Adrenal gland (tissue), 5 donors: ENCODE results near the gene ZNF319.

Source experiments
- CTCF ChIP-seq, 6 experiments: fragments of 450-650 bp in 4 of 6; fragments of 200-600 bp in 2 of 6; sonication (generic) in 1 of 6; IDR thresholded peaks; 1 replicate in 5 of 6; 2 replicates in 1 of 6; pipeline versions ENCODE4 v1.5.1 to v1.8.0; 2016 to 2021; ENCODE audit warnings: antibody characterized with exemption in 6 of 6, mild to moderate bottlenecking in 2 of 6, moderate library complexity in 1 of 6
- POLR2A ChIP-seq, 2 donors: fragments of 450-650 bp; IDR thresholded peaks; one replicate each; pipeline ENCODE4 v1.6.1; 2017; ENCODE audit warnings: antibody characterized with exemption in 2 of 2, mild to moderate bottlenecking in 2 of 2, moderate library complexity in 1 of 2
- donor health status: DM: no; HTN: no; CAD: no.

DNA sequence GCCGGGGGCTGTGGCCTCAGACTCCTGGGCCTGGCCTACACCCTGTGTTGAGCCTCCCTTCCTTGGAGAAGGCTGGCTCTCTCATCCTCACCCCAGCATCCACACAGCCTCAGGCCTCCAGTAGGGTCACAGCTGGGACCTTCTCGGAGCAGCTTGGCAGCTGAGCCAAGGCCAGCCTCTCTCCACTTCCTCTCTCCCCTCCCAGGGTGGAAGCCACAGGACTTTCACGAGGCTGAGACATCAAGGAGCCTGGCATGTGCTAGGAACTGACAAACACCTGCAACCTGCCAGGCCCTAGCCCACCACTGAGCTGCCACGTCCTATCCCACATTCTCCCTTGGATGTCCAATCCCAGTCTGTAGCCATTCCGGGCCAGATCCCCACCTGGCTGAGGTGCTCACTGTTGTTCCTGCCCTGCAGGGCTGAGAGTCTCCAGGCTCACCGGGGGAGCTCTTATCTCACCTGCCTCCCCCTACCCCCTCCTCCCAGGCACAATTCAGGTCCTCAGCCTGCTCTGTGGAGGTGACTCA lies 28.1 kb upstream of the ZNF319 start:
- TF ChIP-seq CTCF (IDR thresholded peaks at IDR 0.05) (no peak), POLR2A (IDR thresholded peaks at IDR 0.05) (no peak)
